ENCODE measurements around the gene PLA2G2C. TPM values are rescaled to one million over a fixed set of nuclear protein-coding genes. Genes with fewer than 3 reads are reported as not detected.
"Not testable (repeated sequence)": the region's sequence is repeated elsewhere in the genome, so short reads cannot be mapped to it uniquely, and the experiment has no call there.

PLA2G2C gene
- total and polyA plus RNA-seq, 2 of the 13 experiments (the other 11 are each of a cell fraction or from before 2014, with no cell fraction given) = not detected

GRCh38 chr1:20220036-20220435, 33.7 kb upstream of the PLA2G2C start (continued):
- TF ChIP-seq ZBTB37 (CRISPR knock-in tag; IDR thresholded peaks at IDR 0.05) (no peak), ZFY (CRISPR knock-in tag; IDR thresholded peaks at IDR 0.05) (no peak), ZNF20 (CRISPR knock-in tag; IDR thresholded peaks at IDR 0.05) (no peak), ZNF616 (CRISPR knock-in tag; IDR thresholded peaks at IDR 0.05; ENCODE audit: low read depth) (no peak), NKX3-1 (CRISPR knock-in tag; IDR thresholded peaks at IDR 0.05) (no peak)
- TF ChIP-seq, protein P1, sequence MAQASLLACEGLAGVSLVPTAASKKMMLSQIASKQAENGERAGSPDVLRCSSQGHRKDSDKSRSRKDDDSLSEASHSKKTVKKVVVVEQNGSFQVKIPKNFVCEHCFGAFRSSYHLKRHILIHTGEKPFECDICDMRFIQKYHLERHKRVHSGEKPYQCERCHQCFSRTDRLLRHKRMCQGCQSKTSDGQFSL (CRISPR knock-in tag; IDR thresholded peaks at IDR 0.05) = no peak

DNA sequence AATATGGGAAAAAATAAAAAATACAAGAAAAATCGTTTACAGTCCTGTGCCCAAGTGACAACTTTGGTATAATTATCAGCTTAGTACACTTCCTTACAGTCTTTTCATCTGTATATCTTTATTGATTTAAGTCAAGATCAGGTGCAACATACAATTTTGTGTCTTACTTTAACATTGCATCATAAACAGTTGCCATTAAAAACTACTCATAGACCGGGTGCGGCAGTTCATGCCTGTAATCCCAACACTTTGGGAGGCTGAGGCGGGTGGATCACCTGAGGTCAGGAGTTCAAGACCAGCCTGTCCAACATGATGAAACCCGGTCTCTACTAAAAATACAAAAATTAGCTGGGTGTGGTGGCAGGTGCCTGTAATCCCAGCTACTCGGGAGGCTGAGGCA, 32.7 kb upstream of the PLA2G2C start:
- H3K79me2 ChIP-seq (ENCODE audit: insufficient read depth, low read length); H3K36me3 ChIP-seq (replicated peaks in 1 of 2; ENCODE audit: control insufficient read depth in 1 of 2, insufficient read depth in 2 of 2, low read length in 2 of 2); H2AFZ ChIP-seq (ENCODE audit: low read length); ATAC-seq; H4K20me1 ChIP-seq (ENCODE audit: insufficient read depth, low read length); intact Hi-C loops (cut with micrococcal nuclease; ENCODE audit: unreplicated experiment); H3K27ac ChIP-seq (ENCODE audit: extremely low read length, insufficient read depth, low read length); H3K9ac ChIP-seq (ENCODE audit: insufficient read depth, low read depth, low read length); H3K4me2 ChIP-seq (ENCODE audit: low read depth, low read length); BruUV-seq (replicated peaks); FAIRE-seq; POLR2A ChIA-PET; H3K9me3 ChIP-seq (ENCODE audit: low read length); H3K4me1 ChIP-seq (ENCODE audit: insufficient read depth, low read length); H3K4me3 ChIP-seq (replicated peaks in 1 of 3; ENCODE audit: insufficient read depth in 1 of 3, low read depth in 2 of 3, low read length in 3 of 3); DNase-seq (ENCODE audit: low spot score); CTCF ChIA-PET (ENCODE audit: low intra/inter-chr PET ratio, low total read pairs): not testable (repeated sequence)
- H3K27me3 ChIP-seq (ENCODE audit: control insufficient read depth in 1 of 2, insufficient read depth in 2 of 2, low read length in 2 of 2) = peaks cover 1 to 50% of the 10 kb centered on the region in 2 experiments; a peak in 3 of 5 replicates
- 5% methylated on average over 6 of the region's 6 CpGs for WGBS (ENCODE audit: low lambda C conversion rate)
- in situ Hi-C loops (cut with HindIII; ENCODE audit: extremely low pct_ligation_motif_present, low pct_unique_long_range_greater_than_20kb) = loop anchor here (10.0 kb wide), 1 partner anchor 206 kb away; no protein-coding TSS in a partner anchor

All from HepG2 (cell line).